Stimulated activated naive CD8-positive, alpha-beta T cell treated with anti-CD3 and anti-CD28 coated beads, Interleukin-15, amount 100 ng/mL, for 72 hours (primary cell): ENCODE measurements around the gene DPH5.
"Not testable (repeated sequence)": the region's sequence is repeated elsewhere in the genome, so short reads cannot be mapped to it uniquely, and the experiment has no call there.

Experiments
- ATAC-seq: fragments of 150-1000 bp; cut with Tn5 transposase; 2 replicates; pipeline ENCODE4 v1.10.0; 2021; ENCODE audit warnings: mild to moderate bottlenecking, moderate library complexity
- DNase-seq, 2 donors: peaks; one replicate each; pipeline ENCODE4 v3.0.0; 2021 to 2022
- H3K27ac Mint-ChIP-seq, 2 donors: one replicate each; pipeline ENCODE4 v1.8.0; 2022; ENCODE audit warnings: mild to moderate bottlenecking in 2 of 2, mixed read lengths in 2 of 2, moderate library complexity in 2 of 2
- H3K27me3 Mint-ChIP-seq: one replicate; pipeline ENCODE4 v1.8.0; 2022; ENCODE audit warnings: mixed read lengths
- H3K4me1 Mint-ChIP-seq: one replicate; pipeline ENCODE4 v1.8.0; 2022; ENCODE audit warnings: mild to moderate bottlenecking, mixed read lengths
- H3K4me3 Mint-ChIP-seq, 2 donors: one replicate each; pipeline ENCODE4 v1.8.0; 2022; ENCODE audit warnings: mild to moderate bottlenecking in 2 of 2, mixed read lengths in 2 of 2, moderate library complexity in 1 of 2
- H3K9me3 Mint-ChIP-seq, 2 donors: one replicate each; pipeline ENCODE4 v1.8.0; 2022; ENCODE audit warnings: mixed read lengths in 2 of 2

DPH5 gene

DNA sequence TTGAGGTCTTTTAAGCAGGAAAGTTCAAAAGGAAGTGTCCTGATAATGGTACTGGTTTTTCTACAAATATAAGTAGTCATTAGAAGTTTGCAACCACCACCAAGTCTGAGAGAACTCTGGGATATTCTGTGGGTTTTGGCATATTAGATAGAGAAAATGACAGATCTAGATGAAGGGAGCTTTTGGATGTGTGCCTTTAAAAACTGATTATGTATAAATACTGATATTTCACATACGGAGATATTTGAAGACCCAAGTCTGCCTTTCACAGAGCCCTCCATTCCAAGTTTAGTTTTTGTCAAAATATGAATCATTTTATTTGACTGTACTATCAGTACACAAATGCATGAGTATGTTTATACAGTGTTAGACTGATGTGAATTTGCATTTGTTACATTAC is 48.6 kb downstream of the DPH5 start:
- DNase-seq (no peak), ATAC-seq (no peak)
- Mint-ChIP-seq H3K9me3 (no peaks in the 10 kb centered on the region), H3K4me3 (no peak overlapping the region), H3K27me3 (no peaks in the 10 kb centered on the region), H3K27ac (no peak overlapping the region), H3K4me1 (peaks cover 7% of the 10 kb centered on the region)

GRCh38 chr1:100972185-100972584 is 53.4 kb downstream of the DPH5 start:
- DNase-seq (no peak), ATAC-seq (no peak)
- Mint-ChIP-seq H3K27ac (no peak overlapping the region), H3K27me3 (no peaks in the 10 kb centered on the region), H3K4me3 (no peak overlapping the region), H3K9me3 (no peaks in the 10 kb centered on the region), H3K4me1 (peaks cover 31% of the 10 kb centered on the region)

- Mint-ChIP-seq H3K4me1 (peaks cover 26% of the 10 kb centered on the region), H3K4me3 (no peak overlapping the region), H3K27me3 (no peaks in the 10 kb centered on the region), H3K27ac (no peak overlapping the region), H3K9me3 (no peaks in the 10 kb centered on the region)
- ATAC-seq (no peak), DNase-seq (no peak)
Measured at GRCh38 chr1:100971021-100971420, 54.6 kb downstream of the DPH5 start.

GRCh38 chr1:100969327-100969726 is 56.3 kb downstream of the DPH5 start:
- ATAC-seq (no peak), DNase-seq (no peak)
- H3K4me1 Mint-ChIP-seq = peaks cover 26% of the 10 kb centered on the region
- no peak overlapping the region for H3K4me3 Mint-ChIP-seq
- no peak overlapping the region for H3K27ac Mint-ChIP-seq
- no peaks in the 10 kb centered on the region for H3K27me3 Mint-ChIP-seq
- no peaks in the 10 kb centered on the region for H3K9me3 Mint-ChIP-seq

GRCh38 chr1:100968621-100969020 is 57.0 kb downstream of the DPH5 start:
- ATAC-seq = no peak
- Mint-ChIP-seq H3K9me3 (no peaks in the 10 kb centered on the region), H3K27me3 (no peaks in the 10 kb centered on the region), H3K4me1 (peaks cover 29% of the 10 kb centered on the region), H3K27ac (no peak overlapping the region), H3K4me3 (no peak overlapping the region)
- DNase-seq = no peak

DNA sequence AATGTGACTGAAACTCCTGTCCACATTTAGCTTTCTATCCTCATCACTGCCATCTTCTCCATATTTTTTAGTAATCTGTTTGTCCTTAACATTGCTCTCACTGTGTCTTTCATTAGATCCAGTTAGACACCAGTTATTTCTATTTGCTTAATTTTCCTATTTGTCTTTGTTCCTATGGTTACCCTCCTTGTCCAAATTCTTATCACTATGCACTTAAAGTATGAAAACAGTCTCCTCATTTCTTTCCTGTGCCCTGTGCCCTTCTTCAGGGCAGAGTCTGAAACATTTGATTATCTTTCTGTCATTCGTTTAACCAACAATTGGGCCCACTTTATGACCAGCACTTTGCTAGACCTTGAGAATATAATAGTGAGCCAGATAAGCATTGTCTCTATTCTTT is 65.5 kb downstream of the DPH5 start:
- Mint-ChIP-seq H3K4me3 (no peak overlapping the region), H3K9me3 (peaks cover 0 to 3% of the 10 kb centered on the region in 2 donors), H3K4me1 (peaks cover 17% of the 10 kb centered on the region), H3K27me3 (no peaks in the 10 kb centered on the region), H3K27ac (no peak overlapping the region)
- ATAC-seq (no peak), DNase-seq (no peak)

GRCh38 chr1:100959502-100960060 is 66.0 kb downstream of the DPH5 start:
- H3K4me3 Mint-ChIP-seq = no peak overlapping the region
- H3K27ac Mint-ChIP-seq = no peak overlapping the region
- H3K27me3 Mint-ChIP-seq = no peaks in the 10 kb centered on the region
- H3K9me3 Mint-ChIP-seq = peaks cover 0 to 3% of the 10 kb centered on the region in 2 donors
- ATAC-seq (no peak), DNase-seq (no peak)
- H3K4me1 Mint-ChIP-seq = peaks cover 17% of the 10 kb centered on the region

GRCh38 chr1:100955322-100955721 is 70.3 kb downstream of the DPH5 start:
- Mint-ChIP-seq H3K4me3 (no peak overlapping the region), H3K9me3 (peaks cover 19 to 30% of the 10 kb centered on the region in 2 donors), H3K27ac (no peak overlapping the region), H3K4me1 (peaks cover 26% of the 10 kb centered on the region), H3K27me3 (no peaks in the 10 kb centered on the region)
- DNase-seq (no peak), ATAC-seq (no peak)

DNA sequence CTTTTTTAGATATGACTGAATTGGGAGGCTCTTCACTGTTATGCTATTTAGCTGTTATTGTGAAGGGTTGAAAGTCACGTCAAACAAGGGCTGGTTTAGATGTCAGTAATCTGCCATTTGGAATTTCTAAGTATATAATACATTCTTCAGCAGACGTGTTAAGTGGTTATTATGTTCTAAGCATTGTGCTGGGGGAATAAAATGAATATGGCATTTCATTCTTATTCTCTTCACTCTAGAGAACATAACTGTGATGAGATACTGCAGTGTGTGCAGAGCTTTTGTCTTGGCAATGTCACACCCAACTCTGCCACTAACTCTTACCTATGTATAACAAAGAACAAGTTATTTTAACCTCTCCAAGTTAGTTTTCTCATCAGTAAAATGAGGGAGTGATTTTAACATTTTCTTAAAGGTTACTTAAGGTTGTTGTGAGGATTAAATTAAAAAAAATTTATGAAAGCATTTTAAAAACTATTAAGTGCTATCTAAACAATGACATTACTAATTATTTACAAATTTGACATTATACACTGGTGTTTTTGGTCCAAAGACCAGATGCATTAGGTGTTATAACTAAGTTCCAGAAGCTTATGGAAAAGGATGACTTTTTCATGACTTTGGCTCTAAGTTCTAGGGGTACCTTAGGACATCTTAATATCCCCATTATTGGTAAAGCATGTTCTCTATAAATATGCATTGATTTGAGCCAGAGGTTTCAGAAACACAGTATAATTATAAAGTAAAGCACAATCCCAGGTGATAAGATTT is 71.4 kb downstream of the DPH5 start:
- H3K9me3 Mint-ChIP-seq = peaks cover 19 to 31% of the 10 kb centered on the region in 2 donors
- H3K4me3 Mint-ChIP-seq = no peak overlapping the region
- ATAC-seq (no peak), DNase-seq (no peak)
- H3K27me3 Mint-ChIP-seq = no peaks in the 10 kb centered on the region
- no peak overlapping the region for H3K27ac Mint-ChIP-seq
- peaks cover 36% of the 10 kb centered on the region for H3K4me1 Mint-ChIP-seq

DNA sequence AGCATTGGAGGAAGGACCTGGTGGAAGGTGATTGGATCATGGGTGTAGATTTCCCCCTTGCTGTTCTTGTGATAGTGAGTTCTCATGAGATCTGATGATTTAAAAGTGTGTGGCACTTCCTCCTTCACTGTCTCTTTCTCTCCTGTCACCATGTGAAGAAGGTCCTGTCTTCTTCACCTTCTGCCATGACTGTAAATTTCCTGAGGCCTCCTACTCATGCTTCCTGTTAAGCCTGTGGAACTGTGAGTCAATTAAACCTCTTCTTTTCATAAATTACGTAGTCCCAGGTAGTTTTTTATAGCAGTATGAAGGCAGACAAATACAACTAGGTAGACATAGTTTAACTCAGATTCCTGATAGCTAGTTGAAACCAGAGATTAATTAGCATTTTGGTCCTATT is 72.6 kb downstream of the DPH5 start:
- DNase-seq, H3K27me3 Mint-ChIP-seq, H3K4me3 Mint-ChIP-seq: not testable (repeated sequence)
- Mint-ChIP-seq H3K4me1 (peaks cover 47% of the 10 kb centered on the region), H3K27ac (peak overlapping the region in 1 of 2 donors; percentile 22), H3K9me3 (peaks cover 27 to 32% of the 10 kb centered on the region in 2 donors)
- peak; percentile 58 for ATAC-seq

DNA sequence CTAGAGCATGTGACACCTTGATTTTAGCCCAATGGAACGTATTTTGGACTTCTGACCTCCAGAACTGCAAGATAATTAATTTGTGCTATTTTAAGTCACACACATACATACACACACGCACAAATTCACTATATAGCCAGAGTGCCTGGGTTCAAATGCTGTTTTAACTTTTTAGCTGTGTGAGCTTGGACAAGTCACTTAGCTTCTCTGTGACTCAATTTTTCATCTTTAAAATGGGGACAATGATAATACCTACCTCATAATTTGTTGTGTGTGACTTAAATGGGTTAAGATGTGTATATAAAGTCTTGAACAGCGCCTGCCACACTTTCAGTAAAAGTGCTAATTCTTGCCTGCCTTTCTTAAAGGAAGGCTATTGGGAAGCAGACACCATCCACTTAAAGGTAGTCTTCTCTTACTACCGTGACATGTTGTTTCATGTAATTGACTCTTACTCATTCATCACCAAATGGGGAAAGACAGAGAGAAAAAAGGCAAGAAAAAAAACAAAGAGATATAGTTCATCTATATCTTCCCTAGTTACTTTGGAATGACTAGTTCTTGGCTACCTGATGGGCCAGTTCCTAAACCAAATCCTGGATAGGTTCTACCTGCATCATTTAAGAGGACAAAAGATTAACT is 73.4 kb downstream of the DPH5 start:
- Mint-ChIP-seq H3K9me3 (peaks cover 34 to 39% of the 10 kb centered on the region in 2 donors), H3K27ac (no peak overlapping the region), H3K27me3 (no peaks in the 10 kb centered on the region), H3K4me3 (no peak overlapping the region), H3K4me1 (peaks cover 55% of the 10 kb centered on the region)
- ATAC-seq (no peak), DNase-seq (no peak)

DNA sequence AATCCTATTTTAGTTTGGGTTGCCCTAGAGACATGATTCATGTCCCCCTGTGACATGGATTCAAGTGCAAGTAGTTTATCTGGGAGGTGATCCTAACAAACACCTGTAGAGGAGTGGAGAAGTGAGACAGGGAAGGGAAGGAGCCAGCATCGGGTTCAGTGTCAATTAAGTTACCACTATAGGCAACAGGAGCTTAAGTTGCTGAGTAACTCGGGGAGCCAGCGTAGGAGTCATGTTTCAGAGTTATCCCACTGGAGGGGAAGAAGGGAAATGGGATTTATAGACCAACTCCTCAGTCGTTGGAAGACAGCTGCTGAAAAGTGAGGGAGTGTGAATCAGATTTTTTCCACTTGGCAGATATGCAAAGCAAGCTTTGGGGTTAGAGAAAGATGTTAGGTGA is 74.8 kb downstream of the DPH5 start:
- no peak overlapping the region for H3K27ac Mint-ChIP-seq
- H3K27me3 Mint-ChIP-seq = no peaks in the 10 kb centered on the region
- H3K9me3 Mint-ChIP-seq = peaks cover 41 to 48% of the 10 kb centered on the region in 2 donors
- H3K4me3 Mint-ChIP-seq = no peak overlapping the region
- peaks cover 67% of the 10 kb centered on the region for H3K4me1 Mint-ChIP-seq
- ATAC-seq (no peak), DNase-seq (no peak)

DNA sequence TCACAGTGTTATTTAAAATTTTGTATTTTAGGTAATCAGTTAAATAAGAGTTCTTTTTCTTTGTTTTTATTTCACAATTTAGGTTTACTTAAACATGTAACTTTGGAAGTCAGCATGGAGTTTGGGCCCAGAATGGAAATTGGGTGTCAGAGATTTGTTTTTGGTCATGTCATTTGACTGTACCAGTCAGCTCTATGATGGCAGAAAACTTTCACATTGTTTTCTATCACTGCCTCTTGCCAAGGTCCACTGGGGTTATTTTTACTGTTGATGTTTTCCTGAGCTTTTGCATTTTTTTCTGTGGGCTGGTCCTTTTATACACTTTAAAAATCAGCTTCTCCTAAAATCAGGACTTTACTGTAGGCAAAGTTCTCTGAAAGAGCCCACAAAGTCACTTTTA is 75.2 kb downstream of the DPH5 start:
- peaks cover 41 to 48% of the 10 kb centered on the region in 2 donors for H3K9me3 Mint-ChIP-seq
- H3K27me3 Mint-ChIP-seq = no peaks in the 10 kb centered on the region
- no peak overlapping the region for H3K27ac Mint-ChIP-seq
- H3K4me1 Mint-ChIP-seq = peaks cover 71% of the 10 kb centered on the region
- ATAC-seq (no peak), DNase-seq (no peak)
- H3K4me3 Mint-ChIP-seq = no peak overlapping the region

GRCh38 chr1:100949515-100950158 is 75.9 kb downstream of the DPH5 start:
- peaks cover 76% of the 10 kb centered on the region for H3K4me1 Mint-ChIP-seq
- ATAC-seq (peak; percentile 89), DNase-seq (peak; percentile 45 to 69)
- not testable (repeated sequence) for H3K27me3 Mint-ChIP-seq
- peak overlapping the region; percentile 44 to 89 for H3K27ac Mint-ChIP-seq
- peaks cover 41 to 48% of the 10 kb centered on the region in 2 donors for H3K9me3 Mint-ChIP-seq
- H3K4me3 Mint-ChIP-seq = peak overlapping the region; percentile 46 to 72

GRCh38 chr1:100948721-100949405 is 76.7 kb downstream of the DPH5 start:
- ATAC-seq, DNase-seq, H3K27me3 Mint-ChIP-seq: not testable (repeated sequence)
- peak overlapping the region; percentile 46 to 72 for H3K4me3 Mint-ChIP-seq
- peaks cover 41 to 48% of the 10 kb centered on the region in 2 donors for H3K9me3 Mint-ChIP-seq
- peaks cover 75% of the 10 kb centered on the region for H3K4me1 Mint-ChIP-seq
- peak overlapping the region in 1 of 2 donors; percentile 82 for H3K27ac Mint-ChIP-seq
